ENCODE measurements around the gene DPP3.

DPP3 gene

GRCh38 chr11:66471142-66471541, 9.1 kb upstream of the DPP3 start:
- no peak for DNase-seq (ENCODE audit: low read depth)
- no peak for TF ChIP-seq CTCF (IDR thresholded peaks at IDR 0.05; ENCODE audit: control insufficient read depth, extremely low read depth, insufficient read depth)
- no peak overlapping the region for H3K4me3 ChIP-seq (ENCODE audit: low read depth, low read length)

- no peak for TF ChIP-seq CTCF (IDR thresholded peaks at IDR 0.05; ENCODE audit: control insufficient read depth, extremely low read depth, insufficient read depth)
- no peak overlapping the region for H3K4me3 ChIP-seq (ENCODE audit: low read depth, low read length)
- no peak for DNase-seq (ENCODE audit: low read depth)
Observed at GRCh38 chr11:66472054-66472453, 8.2 kb upstream of the DPP3 start.

- H3K4me3 ChIP-seq (ENCODE audit: low read depth, low read length) = no peak overlapping the region
- TF ChIP-seq CTCF (IDR thresholded peaks at IDR 0.05; ENCODE audit: control insufficient read depth, extremely low read depth, insufficient read depth) = no peak
- no peak for DNase-seq (ENCODE audit: low read depth)
Observed at GRCh38 chr11:66473167-66473566, 7.1 kb upstream of the DPP3 start.

GRCh38 chr11:66473608-66474515, 6.4 kb upstream of the DPP3 start:
- no peak for TF ChIP-seq CTCF (IDR thresholded peaks at IDR 0.05; ENCODE audit: control insufficient read depth, extremely low read depth, insufficient read depth)
- no peak overlapping the region for H3K4me3 ChIP-seq (ENCODE audit: low read depth, low read length)
- DNase-seq (ENCODE audit: low read depth) = no peak

GRCh38 chr11:66475349-66476172, 4.7 kb upstream of the DPP3 start:
- TF ChIP-seq CTCF (IDR thresholded peaks at IDR 0.05; ENCODE audit: control insufficient read depth, extremely low read depth, insufficient read depth) = no peak
- H3K4me3 ChIP-seq (ENCODE audit: low read depth, low read length) = no peak overlapping the region
- no peak for DNase-seq (ENCODE audit: low read depth)

GRCh38 chr11:66476173-66476840, 3.9 kb upstream of the DPP3 start:
- no peak for TF ChIP-seq CTCF (IDR thresholded peaks at IDR 0.05; ENCODE audit: control insufficient read depth, extremely low read depth, insufficient read depth)
- no peak overlapping the region for H3K4me3 ChIP-seq (ENCODE audit: low read depth, low read length)
- DNase-seq (ENCODE audit: low read depth) = no peak
